ENCODE results near the gene SP100. TPM values are rescaled to one million over a fixed set of nuclear protein-coding genes. Genes with fewer than 3 reads are reported as not detected.

The SP100 gene
- total and polyA plus RNA-seq, 2 of the 4 experiments (the other 2 are of a cell fraction) = 50.6 to 69.0 TPM

DNA sequence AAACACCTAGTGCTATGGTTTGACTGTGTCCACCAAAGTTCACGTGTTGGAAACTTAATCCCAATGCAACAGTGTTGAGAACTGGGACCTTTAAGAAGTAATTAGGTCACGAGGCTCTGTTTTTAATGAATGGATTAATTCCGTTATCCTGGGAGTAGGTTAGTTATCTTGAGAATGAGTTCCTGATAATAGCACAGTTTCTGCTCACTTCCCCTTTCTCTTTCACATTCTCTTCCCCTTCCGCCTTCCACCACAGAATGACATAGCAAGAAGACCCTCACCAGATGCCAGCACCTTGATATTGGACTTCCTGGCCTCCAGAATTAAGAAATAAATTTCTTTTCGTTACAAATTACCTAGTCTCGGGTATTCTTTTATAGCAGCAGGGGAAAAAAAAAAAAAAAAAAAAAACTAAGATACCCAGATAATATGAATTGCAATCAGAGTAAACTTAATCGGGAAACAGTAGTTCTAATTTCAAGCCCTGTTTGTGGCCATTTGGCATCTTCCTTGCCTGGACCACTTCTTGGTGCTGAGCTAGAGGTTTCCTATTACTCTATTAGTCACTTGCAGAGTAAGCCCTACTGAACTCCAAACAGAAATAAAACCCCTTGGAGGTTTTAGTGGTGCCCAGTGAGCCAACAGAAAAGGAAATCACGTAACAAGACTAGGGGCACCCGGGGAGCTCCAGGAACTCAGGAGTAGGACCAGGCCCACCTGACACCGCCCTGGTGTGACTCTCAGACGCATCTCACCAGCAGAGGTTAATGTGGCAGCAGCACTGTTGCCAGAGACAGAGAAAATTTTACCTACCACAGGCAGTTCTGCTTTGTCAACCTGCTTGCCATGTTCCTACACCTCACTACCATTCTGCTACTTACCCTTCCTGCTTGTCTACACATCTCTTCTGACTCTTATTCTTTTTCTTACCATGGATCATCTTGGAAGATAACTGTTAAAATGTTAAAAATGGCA is 149.1 kb downstream of the SP100 start:
- no peak overlapping the region for H2AK9ac ChIP-seq (replicated peaks; ENCODE audit: low read depth, low read length, poor library complexity)
- H3K9me3 ChIP-seq (ENCODE audit: control insufficient read depth, insufficient read depth, low read length) = no peaks in the 10 kb centered on the region
- H4K8ac ChIP-seq (ENCODE audit: low read depth in 2 of 2, low read length in 2 of 2) = no peak overlapping the region
- H3K9me1 ChIP-seq (ENCODE audit: insufficient read depth, low read length) = no peaks in the 10 kb centered on the region
- 7% methylated on average over 2 of the region's 11 CpGs; no CpG with 5 or more reads in 1 of the 2 experiments for WGBS, 2 experiments (ENCODE audit: extremely low coverage in 2 of 2, insufficient read length in 1 of 2)
- no peak overlapping the region for H2BK20ac ChIP-seq (ENCODE audit: low read depth, low read length)
- H3K56ac ChIP-seq (ENCODE audit: extremely low read depth, insufficient read depth, low read length) = no peak overlapping the region
- no peak overlapping the region for H2AK5ac ChIP-seq (ENCODE audit: low read depth, low read length)
- H3K27me3 ChIP-seq (ENCODE audit: control insufficient read depth, insufficient read depth, low read length) = no peaks in the 10 kb centered on the region
- H2BK5ac ChIP-seq (ENCODE audit: low read depth, low read length, poor library complexity, severe bottlenecking) = no peak overlapping the region
- H2AFZ ChIP-seq (replicated peaks; ENCODE audit: low read length, poor library complexity) = peak overlapping the region; percentile 48
- no peaks in the 10 kb centered on the region for H4K20me1 ChIP-seq (ENCODE audit: insufficient read depth, low read length)
- no peak overlapping the region for H4K91ac ChIP-seq (ENCODE audit: insufficient read depth, low read depth, low read length)
- no peak overlapping the region for H3K4ac ChIP-seq (ENCODE audit: low read depth, low read length)
- peak; percentile 57; the same call in 1 of the 2 replicates for ATAC-seq (ENCODE audit: low read depth)
- POLR2A ChIA-PET (ENCODE audit: unreplicated experiment) = no interaction called here
- H4K5ac ChIP-seq (ENCODE audit: low read depth, low read length) = no peak overlapping the region
- no peak overlapping the region for H2BK15ac ChIP-seq (ENCODE audit: low read depth, low read length)
- DNase-seq = peak; percentile 63
- no TSS peak for BruUV-seq (replicated peaks)
- no peak overlapping the region for H3K23ac ChIP-seq (ENCODE audit: low read depth, low read length)
- H3K9ac ChIP-seq (ENCODE audit: low read depth, low read length) = no peak overlapping the region
- H3K4me3 ChIP-seq (ENCODE audit: insufficient read depth, low read depth, low read length) = no peak overlapping the region
- H3K79me1 ChIP-seq (ENCODE audit: low read depth in 1 of 2, low read length in 2 of 2) = no peaks in the 10 kb centered on the region
- H3K36me3 ChIP-seq (ENCODE audit: control insufficient read depth, insufficient read depth, low read length) = no peaks in the 10 kb centered on the region
- intact Hi-C loops (cut with micrococcal nuclease) (no loop called here), in situ Hi-C loops (cut with MboI; ENCODE audit: low sequenced_read_pairs) (no loop called here), dilution Hi-C loops (cut with HindIII; ENCODE audit: low sequenced_read_pairs, unreplicated experiment) (no loop called here)
- H2BK120ac ChIP-seq (ENCODE audit: low read depth, low read length) = no peak overlapping the region
- H3K18ac ChIP-seq (ENCODE audit: low read depth, low read length) = no peak overlapping the region
- H3K14ac ChIP-seq (replicated peaks; ENCODE audit: low read depth, low read length) = no peak overlapping the region
- CTCF ChIA-PET = interaction anchor here (0.5 kb wide), 1 partner anchor 143 kb away, joined by 3 read pairs; no protein-coding TSS in a partner anchor
- H3K4me2 ChIP-seq (ENCODE audit: low read depth, low read length) = no peak overlapping the region
- H3K4me1 ChIP-seq (ENCODE audit: control insufficient read depth, insufficient read depth, low read length) = no peaks in the 10 kb centered on the region
- no peak overlapping the region for H3K27ac ChIP-seq (ENCODE audit: insufficient read depth, low read length)
- TF ChIP-seq NFE2L2 (IDR thresholded peaks at IDR 0.05; ENCODE audit: low read depth, low read length) (no peak), MAFK (IDR thresholded peaks at IDR 0.05; ENCODE audit: low read depth, low read length) (no peak), BHLHE40 (IDR thresholded peaks at IDR 0.05; ENCODE audit: low read depth, low read length) (no peak), FOS (IDR thresholded peaks at IDR 0.05; ENCODE audit: low read depth, low read length) (no peak), USF2 (IDR thresholded peaks at IDR 0.05; ENCODE audit: low read depth, low read length) (no peak), RAD21 (IDR thresholded peaks at IDR 0.05; ENCODE audit: low read length) (no peak), MAZ (IDR thresholded peaks at IDR 0.05; ENCODE audit: borderline replicate concordance, low read depth, low read length) (no peak), RFX5 (IDR thresholded peaks at IDR 0.05; ENCODE audit: low read depth, low read length) (no peak), CTCF (conservative IDR thresholded peaks at IDR 0.05; ENCODE audit: low read depth, low read length) (no peak), POLR2A (IDR thresholded peaks at IDR 0.05; ENCODE audit: low read depth, low read length) (no peak), RCOR1 (IDR thresholded peaks at IDR 0.05; ENCODE audit: insufficient replicate concordance, low read length) (no peak), SMC3 (IDR thresholded peaks at IDR 0.05; ENCODE audit: low read depth, low read length) (no peak), MXI1 (IDR thresholded peaks at IDR 0.05; ENCODE audit: borderline replicate concordance, low read depth, low read length) (no peak)
- TF ChIP-seq, protein P1, sequence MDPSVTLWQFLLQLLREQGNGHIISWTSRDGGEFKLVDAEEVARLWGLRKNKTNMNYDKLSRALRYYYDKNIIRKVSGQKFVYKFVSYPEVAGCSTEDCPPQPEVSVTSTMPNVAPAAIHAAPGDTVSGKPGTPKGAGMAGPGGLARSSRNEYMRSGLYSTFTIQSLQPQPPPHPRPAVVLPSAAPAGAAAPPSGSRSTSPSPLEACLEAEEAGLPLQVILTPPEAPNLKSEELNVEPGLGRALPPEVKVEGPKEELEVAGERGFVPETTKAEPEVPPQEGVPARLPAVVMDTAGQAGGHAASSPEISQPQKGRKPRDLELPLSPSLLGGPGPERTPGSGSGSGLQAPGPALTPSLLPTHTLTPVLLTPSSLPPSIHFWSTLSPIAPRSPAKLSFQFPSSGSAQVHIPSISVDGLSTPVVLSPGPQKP (IDR thresholded peaks at IDR 0.05; ENCODE audit: borderline replicate concordance, low read depth, low read length) = no peak
